Stimulated activated CD8-positive, alpha-beta memory T cell treated with anti-CD3 and anti-CD28 coated beads, Interleukin-15, amount 100 ng/mL, for 4 hours (primary cell): ENCODE results near the gene SMAD2.

Experiments used
- DNase-seq, 2 donors: peaks; one replicate each; pipeline ENCODE4 v3.0.0-alpha.2; 2020; ENCODE audit warnings: low read depth in 2 of 2

SMAD2 gene

GRCh38 chr18:47932190-47932589, 1.7 kb upstream of the SMAD2 start:
- no peak for DNase-seq

GRCh38 chr18:47931718-47932103, 1.3 kb upstream of the SMAD2 start:
- no peak for DNase-seq

GRCh38 chr18:47930931-47931717, 665 bp upstream of the SMAD2 start:
- peak; percentile 91 for DNase-seq

- no peak for DNase-seq
These were observed 719 bp downstream of the SMAD2 start for GRCh38 chr18:47929681-47930198.

DNA sequence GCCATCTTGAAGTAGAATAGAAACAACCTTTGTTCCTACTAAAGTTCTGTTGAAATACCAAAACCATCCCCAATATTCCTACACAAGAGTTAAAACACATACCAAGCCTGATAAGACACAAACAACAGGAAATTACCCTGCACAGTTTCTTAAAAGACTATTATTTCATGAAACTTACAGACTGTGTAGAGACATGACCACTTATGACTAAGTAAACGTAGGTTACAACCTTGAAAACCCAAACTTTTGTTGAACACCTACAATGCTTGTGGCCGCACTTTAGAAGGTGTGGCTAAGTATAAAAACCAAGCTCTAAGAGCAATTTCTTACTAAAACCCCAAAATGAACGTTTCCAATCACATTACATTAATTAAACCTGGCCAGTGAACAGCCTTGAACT, 2.0 kb downstream of the SMAD2 start:
- no peak for DNase-seq

GRCh38 chr18:47926101-47926850, 4.2 kb downstream of the SMAD2 start:
- DNase-seq = no peak

DNA sequence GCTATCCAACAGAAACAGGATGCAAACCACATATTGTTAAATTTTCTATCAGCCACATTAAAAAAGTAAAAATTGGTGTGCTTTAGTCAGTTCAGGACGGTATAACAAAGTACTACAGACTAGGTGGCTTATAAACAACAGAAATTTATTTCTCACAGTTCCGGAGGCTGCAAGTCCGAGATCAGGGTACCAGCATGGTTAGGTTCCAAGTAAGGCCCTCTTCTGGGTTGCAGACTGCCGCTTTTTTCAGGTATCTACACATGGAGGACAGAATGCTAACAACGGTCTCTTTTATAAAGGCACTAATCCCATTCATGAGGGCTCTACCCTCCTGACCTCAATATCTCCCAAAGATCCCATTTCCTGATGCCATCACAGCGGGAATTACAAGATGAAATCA, 10.5 kb downstream of the SMAD2 start:
- DNase-seq = no peak

GRCh38 chr18:47917923-47918610, 12.4 kb downstream of the SMAD2 start:
- no peak for DNase-seq

DNA sequence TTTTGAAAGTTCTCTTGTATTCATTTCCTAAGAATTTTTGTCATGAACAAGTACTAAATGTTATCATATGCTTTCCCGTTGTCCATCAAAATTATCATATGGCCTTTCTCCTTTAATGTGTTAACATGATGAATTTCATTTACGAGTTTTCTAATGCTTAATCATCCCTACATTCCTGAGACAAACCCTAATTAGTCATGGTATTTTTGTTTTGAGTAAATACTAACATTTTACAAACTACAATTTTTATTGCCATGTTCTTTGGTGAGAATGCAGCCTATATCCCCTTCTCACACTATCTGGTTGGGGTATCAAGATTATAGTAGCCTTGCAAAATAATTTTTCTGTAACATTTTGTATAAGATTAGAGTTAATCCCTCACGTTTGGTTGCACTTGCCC, 14.5 kb downstream of the SMAD2 start:
- no peak for DNase-seq

DNA sequence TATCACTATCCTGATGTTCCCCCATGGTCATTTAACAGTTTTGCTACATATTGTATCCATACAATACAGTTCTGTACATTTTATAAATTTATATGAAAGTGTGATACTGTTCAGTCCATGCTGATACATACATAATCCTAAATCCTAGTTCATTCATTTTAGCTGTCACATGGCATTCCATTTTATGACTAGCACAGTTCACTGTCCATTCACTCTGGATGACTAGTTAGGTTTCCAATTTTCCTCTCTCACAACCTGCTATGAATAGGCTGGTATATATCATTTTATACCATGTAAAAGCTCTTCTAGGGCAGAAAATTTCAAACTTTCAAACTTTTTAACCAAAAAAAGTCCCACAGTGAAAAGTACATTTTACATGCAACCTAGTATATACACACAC, 15.2 kb downstream of the SMAD2 start:
- DNase-seq = no peak

DNA sequence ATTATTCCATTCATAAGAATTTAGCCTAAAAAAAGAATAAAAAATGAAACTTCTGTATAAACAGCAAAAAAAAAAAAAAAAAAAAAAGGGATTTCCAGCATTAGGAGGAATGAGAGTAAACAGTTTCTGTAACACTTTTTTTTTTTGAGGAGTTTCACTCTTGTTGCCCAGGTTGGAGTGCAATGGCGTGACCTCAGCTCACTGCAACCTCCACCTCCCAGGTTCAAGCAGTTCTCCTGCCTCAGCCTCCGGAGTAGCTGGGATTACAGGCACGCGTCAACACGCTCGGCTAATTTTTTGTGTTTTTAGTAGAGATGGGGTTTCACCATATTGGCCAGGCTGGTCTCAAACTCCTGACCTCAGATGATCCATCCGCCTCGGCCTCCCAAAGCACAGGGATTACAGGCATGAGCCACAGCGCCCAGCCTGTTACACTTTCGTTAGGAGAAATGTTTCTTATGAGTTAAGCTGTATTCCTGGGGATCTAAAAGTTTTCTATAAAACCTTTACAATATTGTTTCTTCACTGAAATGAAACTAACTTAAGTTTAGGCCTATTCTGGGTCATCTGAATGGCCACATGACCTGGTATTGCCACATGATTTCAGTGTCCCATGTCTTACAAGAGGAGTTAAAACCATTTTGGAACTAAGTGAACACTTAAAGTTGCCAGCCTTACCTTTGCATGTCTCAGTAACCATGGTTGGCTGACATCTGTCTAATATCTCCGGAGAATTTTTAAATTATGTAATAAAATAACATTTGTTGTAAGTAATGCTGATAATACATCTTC, 17.5 kb downstream of the SMAD2 start:
- DNase-seq = no peak

DNA sequence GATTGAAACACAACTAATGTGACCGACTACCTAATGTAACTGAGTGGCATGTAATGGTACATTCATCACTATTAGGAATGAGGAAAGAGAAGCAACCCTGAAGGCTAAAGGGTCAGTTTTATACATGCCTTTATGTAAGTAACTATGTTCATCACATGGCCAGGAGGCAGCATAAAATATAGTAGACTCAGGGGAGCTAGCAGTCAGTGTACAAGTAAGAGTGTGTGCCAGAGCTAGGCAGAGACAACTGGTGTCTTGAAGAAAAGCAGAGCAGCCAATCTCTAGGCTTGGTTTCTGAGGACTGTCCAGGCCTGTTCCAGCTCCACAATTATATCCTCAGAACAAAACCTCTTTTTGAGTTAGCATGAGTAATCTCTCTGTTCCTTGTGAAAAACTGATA, 18.1 kb downstream of the SMAD2 start:
- DNase-seq = no peak

- no peak for DNase-seq
These were observed 18.6 kb downstream of the SMAD2 start for GRCh38 chr18:47911877-47912276.

- no peak for DNase-seq
These were observed 21.0 kb downstream of the SMAD2 start for GRCh38 chr18:47909484-47909883.

DNA sequence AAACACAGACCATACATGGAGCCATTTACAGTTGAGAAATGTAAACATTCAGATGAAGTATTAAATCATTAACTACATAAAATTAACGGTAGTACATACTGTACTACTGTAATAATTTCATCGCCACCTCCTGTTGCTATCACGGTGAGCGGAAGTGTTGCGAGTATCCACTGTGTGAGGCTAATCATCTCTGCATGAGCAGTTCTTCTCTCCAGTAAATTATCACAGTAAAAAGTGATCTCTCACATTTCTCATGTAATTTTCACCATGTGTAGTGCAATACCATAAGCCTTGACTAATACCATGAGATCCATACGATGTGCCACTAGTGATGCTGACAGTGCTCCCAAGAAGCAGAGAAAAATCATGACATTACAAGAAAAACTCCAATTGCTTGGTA, 21.9 kb downstream of the SMAD2 start:
- no peak for DNase-seq

DNA sequence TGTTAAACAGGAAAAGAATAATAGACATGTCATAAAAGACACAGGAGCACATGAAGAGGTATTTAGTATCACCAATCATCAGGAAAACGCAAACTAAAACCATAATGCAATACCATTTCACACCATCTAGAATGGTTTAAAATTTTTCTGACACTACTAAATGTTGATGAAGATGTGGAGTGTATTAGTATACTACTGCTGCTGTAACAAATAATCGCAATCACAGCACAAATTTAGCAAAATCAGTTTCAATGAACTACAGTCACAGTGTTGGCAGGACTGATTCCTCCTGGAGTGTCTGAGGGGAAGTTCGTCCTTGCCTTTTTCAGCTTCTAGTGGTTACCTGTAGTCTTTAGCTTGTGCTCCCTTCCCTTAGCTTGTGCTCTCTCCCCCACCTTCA, 24.1 kb downstream of the SMAD2 start:
- DNase-seq = no peak

DNA sequence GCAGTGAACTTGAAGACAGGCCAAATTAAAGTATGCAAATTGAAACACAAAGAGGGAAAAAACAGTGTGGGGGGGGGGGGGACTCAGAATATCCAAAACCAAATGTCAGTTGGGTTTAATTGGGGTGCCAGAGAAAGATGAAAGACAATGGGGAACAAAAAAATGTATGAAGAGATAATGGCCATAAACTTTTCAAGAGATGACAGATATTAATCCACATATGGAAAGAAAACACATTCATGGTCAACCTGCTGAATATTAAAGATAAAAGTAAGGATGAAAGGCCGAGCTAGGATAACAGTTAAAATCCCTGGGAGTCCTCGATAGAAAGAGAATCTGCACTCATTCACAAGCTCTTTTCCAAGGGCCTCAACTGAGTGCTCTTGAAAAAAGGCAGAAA, 26.6 kb downstream of the SMAD2 start:
- DNase-seq = no peak

GRCh38 chr18:47901624-47902362, 28.7 kb downstream of the SMAD2 start:
- no peak for DNase-seq

DNA sequence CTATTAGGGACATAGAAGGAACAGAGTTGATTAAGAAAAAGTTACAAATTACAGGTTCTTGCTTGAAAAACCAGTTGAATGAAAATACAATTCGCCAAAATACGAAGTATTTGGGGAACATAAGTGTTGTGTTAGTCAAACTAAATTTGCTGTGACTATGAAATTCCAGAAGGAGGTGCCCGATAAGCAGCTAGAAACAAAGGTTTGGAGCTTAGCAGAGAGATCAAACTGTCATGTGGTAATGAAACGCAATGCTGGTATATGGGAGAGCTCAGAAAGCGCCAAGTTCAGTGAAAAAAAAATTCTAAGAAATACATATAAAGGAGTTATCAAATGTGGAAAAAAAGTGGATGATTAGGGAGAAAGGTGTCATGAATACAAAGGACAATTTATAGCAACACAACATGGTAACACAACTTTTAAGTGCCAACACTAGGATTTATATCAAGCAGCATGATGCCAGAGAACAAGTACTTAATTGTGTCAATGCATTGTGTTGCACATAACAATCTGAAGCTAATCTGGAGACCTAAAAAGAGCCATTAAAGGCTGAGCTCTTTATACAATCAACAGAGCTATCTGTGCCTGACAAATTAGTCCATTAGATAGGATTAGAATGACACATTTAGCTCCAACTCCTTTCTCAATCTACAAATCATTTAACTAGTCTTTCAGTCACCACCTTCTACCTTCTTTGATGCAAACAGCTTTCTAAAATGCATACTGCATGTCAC, 31.2 kb downstream of the SMAD2 start:
- no peak for DNase-seq

GRCh38 chr18:47898696-47899095, 31.8 kb downstream of the SMAD2 start:
- no peak for DNase-seq
